K562 (cell line): Measurements from ENCODE around the gene PRSS50. TPM values are rescaled to one million over a fixed set of nuclear protein-coding genes. Genes with fewer than 3 reads are reported as not detected.

Experiments used
- ATAC-seq: fragments of 200-7000 bp; cut with Tn5 transposase; 3 replicates; pipeline ENCODE4 v1.9.1; 2020; ENCODE audit warnings: moderate library complexity
- BruUV-seq: library from RNA; stranded (reverse); fragments of 400-500 nt; replicated peaks from 2 replicates; lab custom pipeline; 2021; lab: Mats Ljungman, UMichigan
- CTCF ChIA-PET: fragments of 300-600 bp; formaldehyde crosslinking; extraction: SDS; loops from one replicate; lab custom pipeline; 2021; ENCODE audit warnings: low intra/inter-chr PET ratio; lab: Yijun Ruan, JAX
- POLR2A ChIA-PET: fragments of 300-600, 350-650 bp; sonication (Branson Sonifier 250); formaldehyde crosslinking; extraction: SDS; loops from one replicate; lab custom pipeline; 2021; ENCODE audit warnings: antibody characterized with exemption, inconsistent platforms; lab: Yijun Ruan, JAX
- DNase-seq, 4 experiments: peaks; one replicate each; pipeline versions ENCODE4 v3.0.0 to v3.0.0-alpha.2; 2011 to 2018; ENCODE audit warnings: low spot score in 3 of 4, mixed read lengths in 3 of 4; ENCODE audit errors: extremely low read depth in 1 of 4
- FAIRE-seq: peaks from 2 replicates; lab custom pipeline; 2011; peaks lifted over from hg19 to GRCh38; lab: Jason Lieb, UNC
- H2AFZ ChIP-seq: 2 replicates; pipeline ENCODE4 v1.6.0; 2011; ENCODE audit warnings: low read depth, low read length, control low read depth, inconsistent platforms
- H3K27ac ChIP-seq: fragments of 200-600 bp; 3 replicates; pipeline ENCODE4 v1.8.0; 2011; ENCODE audit warnings: low read depth, mild to moderate bottlenecking, control low read depth, inconsistent platforms, low read length, moderate library complexity, mixed read lengths; ENCODE audit errors: extremely low read depth
- H3K27me3 ChIP-seq, 2 experiments: fragments of 300-600 bp in 1 of 2; 2 replicates in 1 of 2; 3 replicates in 1 of 2; pipeline versions ENCODE4 v1.6.0 to v1.8.0; 2011; ENCODE audit warnings: inconsistent platforms in 2 of 2, low read length in 2 of 2, mild to moderate bottlenecking in 1 of 2, mixed read lengths in 1 of 2, moderate library complexity in 1 of 2; ENCODE audit not compliant: control insufficient read depth in 2 of 2, insufficient read depth in 2 of 2
- H3K36me3 ChIP-seq: fragments of 300-600 bp; 3 replicates; pipeline ENCODE4 v1.8.0; 2011; ENCODE audit warnings: mild to moderate bottlenecking, low read length, inconsistent platforms; ENCODE audit not compliant: control insufficient read depth, insufficient read depth
- H3K4me1 ChIP-seq, 2 experiments: fragments of 200-600 bp in 1 of 2; replicated peaks in 1 of 2; 2 replicates in 1 of 2; 3 replicates in 1 of 2; pipeline versions ENCODE4 v1.5.1 to v1.8.0; 2011; ENCODE audit warnings: inconsistent platforms in 2 of 2, low read length in 2 of 2, mild to moderate bottlenecking in 1 of 2, mixed read lengths in 1 of 2, moderate library complexity in 1 of 2; ENCODE audit not compliant: control insufficient read depth in 2 of 2, insufficient read depth in 2 of 2
- H3K4me2 ChIP-seq: 2 replicates; pipeline ENCODE4 v1.6.1; 2011; ENCODE audit warnings: low read length, control low read depth, inconsistent platforms, mixed read lengths; ENCODE audit not compliant: insufficient read depth
- H3K4me3 ChIP-seq: fragments of 200-600 bp; sonication (generic), shearing (Covaris generic); 2 replicates; pipeline ENCODE4 v1.5.1; 2016; ENCODE audit warnings: control low read depth, inconsistent platforms
- H3K79me2 ChIP-seq: fragments of 200-600 bp; 3 replicates; pipeline ENCODE4 v1.8.0; 2011; ENCODE audit warnings: low read length, inconsistent platforms; ENCODE audit not compliant: control insufficient read depth, insufficient read depth
- H3K9ac ChIP-seq, 2 experiments: 2 replicates each; pipeline versions ENCODE4 v1.6.0 to v1.6.1; 2011; ENCODE audit warnings: low read depth in 2 of 2, low read length in 2 of 2, control low read depth in 1 of 2, inconsistent platforms in 1 of 2, mild to moderate bottlenecking in 1 of 2, mixed read lengths in 1 of 2; ENCODE audit not compliant: insufficient read depth in 1 of 2
- H3K9me1 ChIP-seq: one replicate; pipeline ENCODE4 v1.6.0; 2011; ENCODE audit warnings: inconsistent platforms, mild to moderate bottlenecking, low read length, moderate library complexity; ENCODE audit not compliant: control insufficient read depth, insufficient read depth
- H3K9me3 ChIP-seq: replicated peaks from 2 replicates; pipeline ENCODE4 v1.5.1; 2011; ENCODE audit warnings: low read depth, low read length, inconsistent platforms; ENCODE audit not compliant: control insufficient read depth, insufficient read depth
- H4K20me1 ChIP-seq: replicated peaks from 2 replicates; pipeline ENCODE4 v1.6.1; 2011; ENCODE audit warnings: low read length, inconsistent platforms, mixed read lengths; ENCODE audit not compliant: control insufficient read depth, insufficient read depth
- BCL6 ChIP-seq: fragments of 250-450 bp; sonication (Bioruptor Pico); IDR thresholded peaks from 2 replicates; pipeline ENCODE4 v1.4.0; 2020
- BCLAF1 ChIP-seq, 2 experiments: fragments of 450-650 bp in 1 of 2; IDR thresholded peaks; 2 replicates each; pipeline ENCODE4 v1.6.1; 2011 to 2017; ENCODE audit warnings: low read depth in 2 of 2, antibody characterized with exemption in 1 of 2, borderline replicate concordance in 1 of 2, low read length in 1 of 2, mild to moderate bottlenecking in 1 of 2, mixed read lengths in 1 of 2; ENCODE audit not compliant: control insufficient read depth in 1 of 2
- CTCF ChIP-seq, 3 experiments: IDR thresholded peaks in 2 of 3; conservative IDR thresholded peaks in 1 of 3; 2 replicates each; pipeline ENCODE4 v1.5.1; 2011 to 2012; ENCODE audit warnings: low read length in 3 of 3, mild to moderate bottlenecking in 3 of 3, control low read depth in 2 of 3, improper control_type of control experiment in 1 of 3, inconsistent platforms in 1 of 3, low read depth in 1 of 3, mixed read lengths in 1 of 3, moderate library complexity in 1 of 3; ENCODE audit not compliant: insufficient read depth in 2 of 3
- DPF2 ChIP-seq: fragments of 450-650 bp; IDR thresholded peaks from 2 replicates; pipeline ENCODE4 v1.6.1; 2016
- ELF4 ChIP-seq: fragments of 450-650 bp; formaldehyde crosslinking; IDR thresholded peaks from 2 replicates; pipeline ENCODE4 v1.4.0; 2022; ENCODE audit warnings: missing genetic modification characterization
- MTA2 ChIP-seq: fragments of 450-650 bp; IDR thresholded peaks from 2 replicates; pipeline ENCODE4 v1.6.1; 2016; ENCODE audit warnings: low read depth
- RAD21 ChIP-seq, 2 experiments: fragments of 250-450 bp in 1 of 2; fragments of 450-650 bp in 1 of 2; sonication (Bioruptor Pico) in 1 of 2; formaldehyde crosslinking in 1 of 2; IDR thresholded peaks in 1 of 2; conservative IDR thresholded peaks in 1 of 2; 2 replicates each; pipeline versions ENCODE4 v1.4.0 to v1.8.0; 2020 to 2022; ENCODE audit warnings: mild to moderate bottlenecking in 2 of 2, moderate library complexity in 1 of 2
- SMC3 ChIP-seq: conservative IDR thresholded peaks from 2 replicates; pipeline ENCODE4 v1.6.1; 2011; ENCODE audit warnings: low read depth, low read length, improper control_type of control experiment; ENCODE audit not compliant: insufficient read depth
- ZNF507 ChIP-seq: conservative IDR thresholded peaks from 2 replicates; pipeline ENCODE4 v1.6.1; 2017; ENCODE audit warnings: missing genetic modification characterization, missing compliant biosample characterization
- ZNF740 ChIP-seq, 3 experiments: fragments of 200-800 bp in 1 of 3; sonication (Bioruptor generic) in 1 of 3; sonication (generic) in 1 of 3; formaldehyde crosslinking in 1 of 3; IDR thresholded peaks; 2 replicates each; pipeline versions ENCODE4 v1.6.1 to v1.8.0; 2016 to 2022; ENCODE audit warnings: mild to moderate bottlenecking in 2 of 3, missing compliant biosample characterization in 2 of 3, missing genetic modification characterization in 2 of 3, missing genetic modification reagents in 1 of 3
- WGBS: fragments of 100-300 bp; shearing (Covaris generic); methylation state at CpG from one replicate; pipeline ENCODE4 v1.1.6; 2016; ENCODE audit warnings: low coverage, mixed read lengths; ENCODE audit not compliant: insufficient coverage; ENCODE audit errors: missing lambda C conversion rate; 5-methylcytosine and 5-hydroxymethylcytosine counted together
- in situ Hi-C: fragments of 300-500 bp; cut with MboI; formaldehyde crosslinking; loops from 4 replicates; pipeline ENCODE4 v1.15.0; 2018; ENCODE audit warnings: inconsistent platforms, mixed read lengths
- intact Hi-C: fragments of 100-400 bp; cut with micrococcal nuclease; formaldehyde crosslinking; loops from 2 replicates; pipeline ENCODE4 v1.14.2; 2022
- polyA plus RNA-seq, 8 experiments: library from polyadenylated mRNA; depleted of rRNA in 4 of 8; stranded (reverse) in 5 of 8; unstranded in 3 of 8; fragments of >200 nt; fragmentation: Nextera tagmentation in 2 of 8; fragmentation: Illumina TruSeq in 1 of 8; extraction: Ambion mirVana in 2 of 8; extraction: Trizol in 1 of 8; gene quantifications; 2 replicates each; pipeline versions ENCODE4 v1.2.1 to v1.2.3, GENCODE V29; 2011 to 2014; ENCODE audit warnings: inconsistent platforms in 1 of 8, missing spikeins in 1 of 8
- total RNA-seq, 7 experiments: library from RNA; depleted of rRNA in 6 of 7; stranded (reverse); fragments of >200 nt in 6 of 7; fragmentation: Illumina TruSeq in 2 of 7; extraction: Trizol in 2 of 7; gene quantifications; 2 replicates each; pipeline versions ENCODE4 v1.2.1 to v1.2.3, GENCODE V29; 2011 to 2021; ENCODE audit warnings: low replicate concordance in 1 of 7

The PRSS50 gene
- total and polyA plus RNA-seq, 9 of the 15 experiments (the other 6 are each of a cell fraction or from before 2014, with no cell fraction given): 0.01 TPM; not detected in 8

GRCh38 chr3:46675426-46675825 lies 42.2 kb downstream of the PRSS50 start (continued):
- no peak for TF ChIP-seq BCLAF1 (IDR thresholded peaks at IDR 0.05; ENCODE audit: borderline replicate concordance in 1 of 2, control insufficient read depth in 1 of 2, low read depth in 2 of 2, low read length in 1 of 2)
- TF ChIP-seq ZNF507 (tag): no peak
- TF ChIP-seq ELF4 (CRISPR knock-in tag): no peak
- TF ChIP-seq MTA2: no peak

GRCh38 chr3:46674031-46674845 lies 43.4 kb downstream of the PRSS50 start:
- no peak overlapping the region for H3K4me2 ChIP-seq
- no peaks in the 10 kb centered on the region for H3K9me3 ChIP-seq
- TF ChIP-seq DPF2 (no peak), RAD21 (CRISPR knock-in tag; conservative IDR thresholded peaks at IDR 0.05 in 1 of 2, IDR thresholded peaks at IDR 0.05 in 1 of 2) (peak in 1 of 2 experiments; percentile 21; a peak in 1 of 4 replicates), ZNF740 (CRISPR knock-in tag; IDR thresholded peaks at IDR 0.05) (0 out of 2 replicates have a peak, but pooled peaks have one; percentile 31), ZNF740 (tag; IDR thresholded peaks at IDR 0.05) (no peak), CTCF (IDR thresholded peaks at IDR 0.05 in 2 of 3, conservative IDR thresholded peaks at IDR 0.05 in 1 of 3; ENCODE audit: insufficient read depth in 2 of 3, low read depth in 1 of 3, low read length in 3 of 3) (peak; percentile 42 to 57 (median 47)), SMC3 (0 out of 2 replicates have a peak, but pooled peaks have one; percentile 12), BCL6 (CRISPR knock-in tag) (no peak)
- in situ Hi-C loops: no loop called here
- no peak overlapping the region for H2AFZ ChIP-seq
- intact Hi-C loops: no loop called here
- no peaks in the 10 kb centered on the region for H3K9me1 ChIP-seq
- no peaks in the 10 kb centered on the region for H3K36me3 ChIP-seq
- H3K9ac ChIP-seq: no peak overlapping the region
- WGBS: 2% methylated on average over 12 of the region's 12 CpGs
- no peak overlapping the region for H3K27ac ChIP-seq
- H3K4me3 ChIP-seq: no peak overlapping the region
- H3K4me1 ChIP-seq: peaks cover 0 to 6% of the 10 kb centered on the region in 2 experiments; a peak in 2 of 5 replicates
- peak in 3 of 4 experiments; percentile 33 to 56 (median 52) for DNase-seq
- ChIA-PET POLR2A (interaction anchor here (0.7 kb wide), 1 partner anchor 9 kb away, joined by 3 read pairs; no protein-coding TSS in a partner anchor), CTCF (interaction anchor here (0.7 kb wide), 1 partner anchor 19 kb away, joined by 4 read pairs; the partner anchor contains the start of gene ALS2CL)
- peak; percentile 66 for ATAC-seq
- H3K79me2 ChIP-seq: no peaks in the 10 kb centered on the region
- H3K27me3 ChIP-seq: peaks cover 24 to 93% of the 10 kb centered on the region in 2 experiments
- no TSS peak for BruUV-seq
- peak; percentile 85 for FAIRE-seq
- H4K20me1 ChIP-seq: peaks cover 33% of the 10 kb centered on the region
